ENCODE measurements around the gene HSPG2. TPM values are rescaled to one million over a fixed set of nuclear protein-coding genes. Genes with fewer than 3 reads are reported as not detected.
"Not testable (repeated sequence)": the region's sequence is repeated elsewhere in the genome, so short reads cannot be mapped to it uniquely, and the experiment has no call there.

Gene HSPG2
- total RNA-seq, 2 experiments from 2014 or later: 1.6 to 4.7 TPM

DNA sequence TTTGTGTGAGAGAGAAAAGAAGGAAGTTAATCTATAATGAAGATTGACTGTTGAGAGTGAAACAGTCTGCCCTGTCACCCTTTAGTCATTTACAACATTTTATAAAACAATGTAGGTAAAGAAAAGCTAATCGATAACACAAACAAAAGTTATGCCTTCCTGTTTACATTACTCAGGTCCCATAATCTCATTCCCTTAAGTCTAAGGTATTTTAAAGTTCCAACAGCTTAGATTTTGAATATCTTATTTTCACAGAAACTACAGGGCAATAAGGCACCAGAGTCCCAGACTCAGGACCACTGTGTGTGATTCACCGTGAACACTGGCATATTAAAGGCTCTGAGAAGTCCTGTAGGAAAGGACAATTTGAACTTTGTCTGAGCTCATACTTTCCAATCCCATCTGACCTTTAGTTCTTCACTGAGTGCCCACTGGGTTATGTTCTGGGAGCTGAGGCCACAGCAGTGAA is 35.9 kb upstream of the HSPG2 start:
- BruUV-seq (replicated peaks); H3K27ac ChIP-seq (ENCODE audit: low read depth, low read length, poor library complexity, severe bottlenecking); H2AFZ ChIP-seq (ENCODE audit: low read length); H3K4me1 ChIP-seq (ENCODE audit: insufficient read depth, low read length, poor library complexity, severe bottlenecking); intact Hi-C loops (cut with micrococcal nuclease; ENCODE audit: unreplicated experiment); H4K20me1 ChIP-seq (ENCODE audit: insufficient read depth, low read length); H3K79me2 ChIP-seq (ENCODE audit: insufficient read depth, low read depth, low read length); H3K4me3 ChIP-seq (ENCODE audit: low read depth, low read length, poor library complexity, severe bottlenecking); DNase-seq (ENCODE audit: low spot score); H3K36me3 ChIP-seq (ENCODE audit: insufficient read depth, low read length); H3K9me3 ChIP-seq (ENCODE audit: low read length); H3K4me2 ChIP-seq (ENCODE audit: low read length); H3K9me2 ChIP-seq (ENCODE audit: insufficient read depth, low read length); CTCF ChIA-PET (ENCODE audit: unreplicated experiment): not testable (repeated sequence)
- POLR2A ChIA-PET: interaction anchor here (1.1 kb wide), 1 partner anchor 14 kb away, joined by 7 read pairs; no protein-coding TSS in a partner anchor

DNA sequence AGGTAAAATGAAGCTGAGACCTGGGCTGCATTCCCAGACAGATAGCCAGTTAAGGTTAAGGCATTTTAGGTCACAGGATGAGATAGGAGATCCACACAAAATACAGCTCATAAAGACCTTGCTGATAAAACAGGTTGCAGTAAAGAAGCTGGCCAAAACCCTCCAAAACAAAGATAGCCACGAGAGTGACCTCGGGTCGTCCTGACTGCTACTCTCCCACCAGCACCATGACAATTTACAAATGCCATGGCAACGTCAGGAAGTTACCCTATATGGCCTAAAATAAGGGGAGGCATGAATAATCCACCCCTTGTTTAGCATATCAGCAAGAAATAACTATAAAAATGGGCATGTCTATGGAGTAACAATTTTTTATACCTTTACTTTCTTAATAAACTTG is 33.4 kb upstream of the HSPG2 start:
- H3K27ac ChIP-seq (ENCODE audit: low read depth, low read length, poor library complexity, severe bottlenecking); CTCF ChIA-PET (ENCODE audit: unreplicated experiment); H3K4me3 ChIP-seq (ENCODE audit: low read depth, low read length, poor library complexity, severe bottlenecking); POLR2A ChIA-PET; H3K36me3 ChIP-seq (ENCODE audit: insufficient read depth, low read length); intact Hi-C loops (cut with micrococcal nuclease; ENCODE audit: unreplicated experiment); H3K4me1 ChIP-seq (ENCODE audit: insufficient read depth, low read length, poor library complexity, severe bottlenecking); H2AFZ ChIP-seq (ENCODE audit: low read length); H3K9me3 ChIP-seq (ENCODE audit: low read length); DNase-seq (ENCODE audit: low spot score); H3K9me2 ChIP-seq (ENCODE audit: insufficient read depth, low read length); BruUV-seq (replicated peaks); H3K4me2 ChIP-seq (ENCODE audit: low read length); H4K20me1 ChIP-seq (ENCODE audit: insufficient read depth, low read length); H3K79me2 ChIP-seq (ENCODE audit: insufficient read depth, low read depth, low read length): not testable (repeated sequence)

DNA sequence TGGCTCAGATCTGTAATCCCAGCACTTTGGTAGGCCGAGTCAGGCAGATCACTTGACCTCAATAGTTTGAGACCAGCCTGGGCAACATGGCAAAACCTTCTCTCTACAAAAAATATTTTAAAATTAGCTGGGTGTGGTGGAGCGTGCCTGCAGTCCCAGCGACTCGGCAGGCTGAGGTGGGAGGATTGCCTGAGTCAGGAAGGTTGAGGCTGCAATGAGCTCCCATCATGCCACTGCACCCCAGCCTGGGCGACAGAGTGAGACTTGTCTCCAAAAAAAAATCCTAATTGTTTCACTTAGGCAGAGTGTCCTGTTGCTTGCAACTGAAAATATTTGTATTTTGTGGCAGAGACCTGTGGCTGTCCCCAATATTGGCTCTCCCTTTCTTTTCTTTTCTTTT is 32.0 kb upstream of the HSPG2 start:
- H3K9me2 ChIP-seq (ENCODE audit: insufficient read depth, low read length); CTCF ChIA-PET (ENCODE audit: unreplicated experiment): not testable (repeated sequence)
- intact Hi-C loops (cut with micrococcal nuclease; ENCODE audit: unreplicated experiment): loop anchor here (10.0 kb wide), 1 partner anchor 124 kb away; no protein-coding TSS in a partner anchor

DNA sequence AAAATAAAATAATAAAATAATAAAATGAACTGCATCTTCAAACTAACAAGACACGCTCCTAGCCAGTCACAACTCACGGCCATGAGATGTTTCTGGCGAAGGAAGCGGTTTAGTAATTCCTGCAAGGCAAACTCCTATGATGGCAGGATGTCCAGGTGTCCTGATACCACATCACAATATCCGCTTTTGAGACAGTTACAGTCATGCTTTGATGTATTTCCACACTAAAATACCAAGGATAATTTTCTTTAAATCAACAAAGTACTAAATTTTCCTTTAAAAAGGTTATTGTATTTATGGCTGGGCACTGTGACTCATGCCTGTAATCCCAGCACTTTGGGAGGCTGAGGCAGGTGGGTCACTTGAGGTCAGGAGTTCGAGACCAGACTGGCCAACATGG is 30.1 kb upstream of the HSPG2 start:
- DNase-seq (ENCODE audit: low spot score); H3K9me2 ChIP-seq (ENCODE audit: insufficient read depth, low read length); H3K4me2 ChIP-seq (ENCODE audit: low read length); H3K4me1 ChIP-seq (ENCODE audit: insufficient read depth, low read length, poor library complexity, severe bottlenecking); POLR2A ChIA-PET; H2AFZ ChIP-seq (ENCODE audit: low read length); H3K36me3 ChIP-seq (ENCODE audit: insufficient read depth, low read length); H3K79me2 ChIP-seq (ENCODE audit: insufficient read depth, low read depth, low read length); CTCF ChIA-PET (ENCODE audit: unreplicated experiment); BruUV-seq (replicated peaks); H3K9me3 ChIP-seq (ENCODE audit: low read length); H3K4me3 ChIP-seq (ENCODE audit: low read depth, low read length, poor library complexity, severe bottlenecking); H4K20me1 ChIP-seq (ENCODE audit: insufficient read depth, low read length); H3K27ac ChIP-seq (ENCODE audit: low read depth, low read length, poor library complexity, severe bottlenecking): not testable (repeated sequence)
- intact Hi-C loops (cut with micrococcal nuclease; ENCODE audit: unreplicated experiment): loop anchor here (10.0 kb wide), 1 partner anchor 122 kb away; no protein-coding TSS in a partner anchor

More for the DNA sequence above, 32.0 kb upstream of the HSPG2 start:
- H3K4me3 ChIP-seq (ENCODE audit: low read depth, low read length, poor library complexity, severe bottlenecking); H3K4me1 ChIP-seq (ENCODE audit: insufficient read depth, low read length, poor library complexity, severe bottlenecking); DNase-seq (ENCODE audit: low spot score); H3K4me2 ChIP-seq (ENCODE audit: low read length); H2AFZ ChIP-seq (ENCODE audit: low read length); BruUV-seq (replicated peaks); H3K27ac ChIP-seq (ENCODE audit: low read depth, low read length, poor library complexity, severe bottlenecking); H4K20me1 ChIP-seq (ENCODE audit: insufficient read depth, low read length); H3K9me3 ChIP-seq (ENCODE audit: low read length); POLR2A ChIA-PET; H3K36me3 ChIP-seq (ENCODE audit: insufficient read depth, low read length); H3K79me2 ChIP-seq (ENCODE audit: insufficient read depth, low read depth, low read length): not testable (repeated sequence)
